IgD-negative memory B cell (primary cell): Measurements from ENCODE around the gene HYAL3. TPM values are rescaled to one million over a fixed set of nuclear protein-coding genes. Genes with fewer than 3 reads are reported as not detected.
A peak's percentile ranks its signal among the peaks of the same experiment; 100 is the strongest.

ENCODE experiments used
- H3K27ac Mint-ChIP-seq, 3 donors: one replicate each; pipeline ENCODE4 v1.8.0; 2020 to 2022; ENCODE audit warnings: mild to moderate bottlenecking in 3 of 3, mixed read lengths in 3 of 3, moderate library complexity in 1 of 3
- H3K27me3 Mint-ChIP-seq: one replicate; pipeline ENCODE4 v1.8.0; 2021; ENCODE audit warnings: mixed read lengths
- H3K36me3 Mint-ChIP-seq: one replicate; pipeline ENCODE4 v1.8.0; 2020; ENCODE audit warnings: mild to moderate bottlenecking, mixed read lengths
- H3K4me1 Mint-ChIP-seq, 3 donors: one replicate each; pipeline ENCODE4 v1.8.0; 2020 to 2022; ENCODE audit warnings: mixed read lengths in 3 of 3, mild to moderate bottlenecking in 1 of 3
- H3K4me3 Mint-ChIP-seq, 4 donors: one replicate each; pipeline ENCODE4 v1.8.0; 2020 to 2022; ENCODE audit warnings: mild to moderate bottlenecking in 4 of 4, mixed read lengths in 4 of 4, moderate library complexity in 3 of 4
- H3K9me3 Mint-ChIP-seq, 3 donors: one replicate each; pipeline ENCODE4 v1.8.0; 2020 to 2021; ENCODE audit warnings: mixed read lengths in 3 of 3, mild to moderate bottlenecking in 1 of 3
- polyA plus RNA-seq: library from polyadenylated mRNA; unstranded; fragments of 300-500 nt; fragmentation: Illumina TruSeq; gene quantifications from one replicate; pipeline ENCODE4 v1.2.3, GENCODE V29; 2021

HYAL3 gene
- polyA plus RNA-seq, 1 donor from 2014 or later: 5.3 TPM

DNA sequence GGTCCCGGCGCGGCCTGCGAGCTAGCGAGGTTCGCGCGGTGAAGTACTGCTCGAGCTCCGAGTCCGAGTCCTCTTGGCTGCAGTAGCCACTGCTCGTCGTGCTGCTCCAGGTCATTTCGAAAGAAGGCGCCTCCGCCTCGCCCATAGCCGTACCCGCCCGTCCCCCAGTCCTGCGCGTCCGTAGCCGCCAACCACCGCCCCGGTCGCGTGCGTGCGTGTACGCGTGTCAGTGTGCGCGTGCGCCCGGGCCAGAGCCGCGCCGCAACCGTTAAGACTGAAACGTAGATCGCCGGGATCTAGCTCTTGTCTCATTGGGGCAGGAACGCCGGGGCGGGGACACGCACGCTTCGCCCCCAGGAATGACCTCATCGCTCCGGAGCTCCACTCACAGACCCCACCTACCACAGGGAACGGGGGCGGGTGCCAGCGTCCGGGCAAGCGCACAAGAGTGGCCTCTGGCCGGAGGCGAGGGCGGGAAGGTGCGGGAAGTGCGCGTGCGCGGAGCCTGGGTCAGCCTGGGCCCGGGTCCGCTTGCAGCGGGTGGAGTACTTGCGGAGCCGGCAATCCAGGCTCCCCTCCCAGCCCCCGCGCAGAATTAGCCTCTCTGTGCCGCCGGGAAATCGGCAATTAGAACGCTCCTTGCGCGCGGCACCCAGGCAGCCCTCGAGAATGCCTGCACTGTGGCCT is 38.1 kb upstream of the HYAL3 start:
- H3K27ac Mint-ChIP-seq: peak overlapping the region; percentile 91 to 98 (median 97)
- no peaks in the 10 kb centered on the region for H3K27me3 Mint-ChIP-seq
- no peaks in the 10 kb centered on the region for H3K9me3 Mint-ChIP-seq
- peaks cover 2% of the 10 kb centered on the region for H3K36me3 Mint-ChIP-seq
- H3K4me1 Mint-ChIP-seq: peaks cover 20 to 38% (median 28%) of the 10 kb centered on the region in 3 donors
- peak overlapping the region; percentile 88 to 99 (median 92) for H3K4me3 Mint-ChIP-seq

DNA sequence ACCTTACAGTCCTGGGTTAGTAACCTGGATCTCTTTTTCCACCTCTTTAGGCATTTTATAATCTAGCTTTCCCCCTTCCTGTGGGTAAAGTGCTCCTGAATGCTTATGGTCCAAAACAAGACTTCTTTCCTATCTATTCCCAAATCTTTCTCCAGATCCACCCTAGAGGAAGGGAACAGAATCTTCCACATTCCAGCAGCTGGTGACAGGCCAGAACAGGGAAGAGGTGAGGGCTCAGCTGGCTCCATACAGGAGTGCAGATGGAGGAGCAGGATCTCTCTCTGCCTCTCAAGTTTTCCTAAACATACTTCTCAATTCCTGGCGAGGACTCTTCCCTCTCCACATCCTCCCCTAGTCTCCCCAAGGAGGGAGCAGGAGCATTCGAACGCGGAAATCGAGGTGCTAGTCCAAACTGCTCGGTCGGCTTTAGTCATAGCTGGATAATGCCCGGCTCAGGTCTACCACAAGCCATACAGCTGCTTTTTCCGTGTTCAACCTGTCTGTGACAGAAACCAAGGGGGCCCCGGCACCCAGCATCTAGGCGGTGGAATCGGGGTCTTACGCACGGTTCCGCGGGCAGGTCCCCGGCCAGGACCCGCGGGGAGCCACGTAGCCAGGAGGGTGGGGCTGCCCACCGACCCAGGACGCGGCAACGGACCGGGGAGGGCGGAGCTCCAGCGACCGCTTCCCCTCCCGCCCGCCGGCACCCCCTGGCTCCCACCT is 37.4 kb upstream of the HYAL3 start:
- Mint-ChIP-seq H3K27me3 (no peaks in the 10 kb centered on the region), H3K27ac (peak overlapping the region; percentile 91 to 98 (median 97))

DNA sequence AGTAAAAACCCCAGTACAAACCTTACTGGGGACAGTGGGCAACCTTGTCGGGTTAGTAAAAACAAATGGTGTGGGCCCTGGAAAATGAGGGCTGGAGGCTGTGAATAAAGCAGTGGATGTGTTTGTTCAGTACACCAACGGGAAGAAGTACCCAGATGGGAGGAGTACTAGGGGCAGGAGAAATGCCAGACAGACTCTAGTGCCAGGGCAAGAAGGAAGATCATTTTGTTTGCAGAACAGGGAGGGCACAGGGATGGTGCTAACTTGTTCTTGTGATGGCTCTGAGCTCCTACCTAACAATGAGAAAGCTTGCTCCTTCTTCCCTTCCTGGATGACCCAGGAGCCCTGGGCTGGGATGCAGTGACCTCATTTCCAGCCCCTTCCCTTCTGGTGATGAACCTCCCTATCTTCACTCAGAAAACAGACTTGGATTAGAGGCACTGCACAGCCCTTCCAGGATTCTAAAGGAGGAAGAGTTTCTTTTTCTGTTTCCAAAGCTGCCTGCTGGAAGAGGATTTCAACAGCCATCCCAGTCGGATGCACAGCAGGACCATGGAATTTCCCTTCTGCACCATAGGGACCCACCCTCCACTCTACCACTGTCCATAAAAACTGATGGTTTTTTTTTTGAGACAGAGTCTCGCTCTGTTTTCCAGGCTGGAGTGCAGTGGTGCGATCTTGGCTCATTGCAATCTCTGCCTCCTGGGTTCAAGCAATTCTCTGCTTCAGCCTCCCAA is 35.3 kb upstream of the HYAL3 start:
- no peaks in the 10 kb centered on the region for H3K27me3 Mint-ChIP-seq
- H3K4me1 Mint-ChIP-seq: peaks cover 14 to 36% (median 21%) of the 10 kb centered on the region in 3 donors
- H3K9me3 Mint-ChIP-seq: no peaks in the 10 kb centered on the region
- peak overlapping the region; percentile 63 to 77 (median 65) for H3K27ac Mint-ChIP-seq
- H3K4me3 Mint-ChIP-seq: peak overlapping the region in 1 of 4 donors; percentile 73
- peaks cover 2% of the 10 kb centered on the region for H3K36me3 Mint-ChIP-seq

More for the DNA sequence above, 37.4 kb upstream of the HYAL3 start:
- peaks cover 20 to 38% (median 28%) of the 10 kb centered on the region in 3 donors for H3K4me1 Mint-ChIP-seq
- H3K4me3 Mint-ChIP-seq: peak overlapping the region; percentile 88 to 99 (median 94)
- peaks cover 2% of the 10 kb centered on the region for H3K36me3 Mint-ChIP-seq
- no peaks in the 10 kb centered on the region for H3K9me3 Mint-ChIP-seq

DNA sequence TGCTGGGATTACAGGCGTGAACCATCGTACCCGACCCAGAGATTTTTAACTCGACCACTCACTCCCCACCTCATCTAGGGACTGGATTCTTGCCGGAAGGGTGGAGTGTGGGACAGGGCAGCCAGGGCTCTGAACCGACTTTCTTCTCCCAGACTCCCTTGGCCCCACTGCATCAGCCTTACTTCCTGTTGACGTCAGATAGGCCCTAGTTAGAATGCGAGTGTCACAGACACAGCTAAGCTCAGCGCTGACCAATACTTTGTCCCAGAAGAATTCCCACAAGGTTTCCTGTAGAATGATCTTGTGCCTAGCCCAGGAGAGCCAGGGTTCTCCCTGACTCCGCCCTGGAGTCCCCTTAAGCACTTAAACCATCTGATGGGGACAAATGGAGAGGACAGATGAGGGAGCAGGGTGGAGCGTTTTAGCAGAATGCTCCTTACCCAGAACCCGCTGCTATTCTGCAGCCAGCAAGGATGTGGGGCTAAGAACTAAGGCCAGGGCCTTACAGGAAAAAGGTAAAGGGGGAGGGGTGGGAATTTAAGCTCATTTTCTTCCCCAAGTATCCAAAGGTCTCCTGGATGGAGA is 34.6 kb upstream of the HYAL3 start:
- Mint-ChIP-seq H3K27me3 (no peaks in the 10 kb centered on the region), H3K27ac (peak overlapping the region; percentile 16 to 77 (median 65)), H3K9me3 (no peaks in the 10 kb centered on the region), H3K4me3 (peak overlapping the region in 2 of 4 donors; percentile 50 to 73), H3K4me1 (peaks cover 10 to 33% (median 17%) of the 10 kb centered on the region in 3 donors), H3K36me3 (peaks cover 2% of the 10 kb centered on the region)

DNA sequence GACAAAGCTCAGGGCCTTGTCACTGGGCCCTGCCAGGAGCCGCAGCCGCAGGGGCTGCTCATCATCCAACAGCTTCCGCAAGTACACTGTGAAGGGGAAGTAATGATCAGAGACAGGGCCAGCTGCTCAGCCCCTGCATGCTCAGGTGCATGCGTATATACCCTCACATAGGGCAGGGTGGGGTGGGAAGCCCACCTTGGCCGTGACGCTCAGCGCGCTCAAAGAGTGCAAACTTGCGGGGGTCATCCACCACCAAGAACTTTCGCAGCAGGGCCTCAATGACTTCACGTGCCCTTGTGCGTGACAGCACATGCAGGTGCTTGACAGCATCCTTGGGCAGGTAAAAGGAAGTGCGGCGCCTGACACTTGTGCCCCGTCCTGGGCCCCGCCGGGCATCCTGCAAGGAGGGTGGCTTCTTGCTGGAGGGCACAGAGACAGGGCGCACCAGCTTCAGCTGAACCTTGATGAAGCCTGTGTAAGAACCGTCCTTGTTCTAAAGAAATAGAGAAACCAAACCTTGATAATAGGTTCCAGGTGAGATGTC is 32.2 kb upstream of the HYAL3 start:
- H3K27me3 Mint-ChIP-seq: no peaks in the 10 kb centered on the region
- no peaks in the 10 kb centered on the region for H3K9me3 Mint-ChIP-seq
- H3K27ac Mint-ChIP-seq: no peak overlapping the region
- H3K4me1 Mint-ChIP-seq: peaks cover 16 to 27% (median 21%) of the 10 kb centered on the region in 3 donors
- peaks cover 2% of the 10 kb centered on the region for H3K36me3 Mint-ChIP-seq
- peak overlapping the region in 3 of 4 donors; percentile 4 to 69 (median 21) for H3K4me3 Mint-ChIP-seq

DNA sequence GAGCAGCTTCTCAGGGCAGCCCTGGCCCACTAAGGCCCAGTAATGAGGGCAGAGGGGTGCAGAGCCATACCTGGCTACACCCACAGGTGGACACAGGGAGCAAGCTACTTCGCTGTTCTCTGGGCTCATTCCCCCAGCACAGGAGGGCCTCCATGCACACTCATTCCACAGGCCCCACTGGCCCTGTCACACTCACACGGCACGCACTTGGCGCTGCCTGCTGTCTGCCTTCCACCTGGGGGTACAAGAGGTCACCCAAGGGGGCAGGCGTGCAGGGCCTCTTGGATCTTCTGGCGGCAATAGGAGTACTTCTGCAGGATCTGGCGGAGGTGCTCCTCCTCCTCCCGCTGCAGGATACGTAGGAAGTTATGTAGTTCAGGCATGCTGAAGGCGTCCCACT is 31.1 kb upstream of the HYAL3 start:
- Mint-ChIP-seq H3K27ac (peak overlapping the region in 1 of 3 donors; percentile 82), H3K9me3 (no peaks in the 10 kb centered on the region), H3K4me1 (peaks cover 15 to 17% (median 17%) of the 10 kb centered on the region in 3 donors), H3K4me3 (peak overlapping the region in 2 of 4 donors; percentile 28 to 69), H3K36me3 (peaks cover 2% of the 10 kb centered on the region), H3K27me3 (no peaks in the 10 kb centered on the region)

DNA sequence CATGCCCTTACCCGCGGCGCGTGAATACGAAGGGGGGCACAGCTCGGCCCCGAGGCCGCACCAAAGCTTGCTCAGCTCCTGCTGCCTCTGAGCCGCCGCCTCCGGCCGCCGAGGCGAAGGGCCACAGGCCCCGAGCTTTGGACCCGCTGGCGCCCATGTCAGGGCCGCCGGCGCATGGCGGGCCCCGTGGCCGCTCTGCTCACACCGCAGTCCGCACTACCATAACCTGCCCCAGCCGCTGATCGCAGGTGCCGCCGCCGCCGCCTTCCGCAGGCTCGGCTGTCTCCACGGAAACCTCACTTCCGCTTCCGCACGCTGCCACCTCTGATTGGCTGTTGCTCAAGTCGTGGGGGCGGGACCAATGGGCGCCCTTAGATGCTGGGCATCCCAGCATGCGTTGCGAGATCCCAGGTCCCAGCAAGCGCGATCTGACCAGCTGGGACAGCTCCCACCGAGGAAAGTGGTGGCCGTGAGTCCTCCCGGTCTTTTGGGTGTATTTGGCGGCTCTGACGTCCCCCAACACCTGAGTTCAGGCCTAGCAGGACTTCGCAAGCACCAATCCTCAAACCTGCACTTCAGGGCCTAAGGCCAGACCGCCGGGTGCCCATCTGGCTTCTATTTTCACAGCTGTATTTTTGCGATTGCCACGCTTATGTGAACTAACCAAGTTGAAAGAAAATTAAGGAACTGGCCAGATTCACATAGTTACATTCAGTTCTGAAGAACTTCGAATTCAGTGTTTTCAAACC is 28.9 kb upstream of the HYAL3 start, which contains the start of gene TUSC2:
TUSC2 (minus strand) TSS at position 281 of the 749 bp plus-strand sequence; CDS start at position 157, 124 bp downstream.
- H3K4me3 Mint-ChIP-seq: peak within 1 kb of the TSS; percentile 90 to 96 (median 92)
- peak within 1 kb of the TSS; percentile 94 to 98 (median 96) for H3K27ac Mint-ChIP-seq
- H3K27me3 Mint-ChIP-seq: no peaks in the 10 kb centered on the region
- H3K4me1 Mint-ChIP-seq: peaks cover 6 to 19% (median 17%) of the 10 kb centered on the region in 3 donors
- no peaks in the 10 kb centered on the region for H3K36me3 Mint-ChIP-seq
- no peaks in the 10 kb centered on the region for H3K9me3 Mint-ChIP-seq

DNA sequence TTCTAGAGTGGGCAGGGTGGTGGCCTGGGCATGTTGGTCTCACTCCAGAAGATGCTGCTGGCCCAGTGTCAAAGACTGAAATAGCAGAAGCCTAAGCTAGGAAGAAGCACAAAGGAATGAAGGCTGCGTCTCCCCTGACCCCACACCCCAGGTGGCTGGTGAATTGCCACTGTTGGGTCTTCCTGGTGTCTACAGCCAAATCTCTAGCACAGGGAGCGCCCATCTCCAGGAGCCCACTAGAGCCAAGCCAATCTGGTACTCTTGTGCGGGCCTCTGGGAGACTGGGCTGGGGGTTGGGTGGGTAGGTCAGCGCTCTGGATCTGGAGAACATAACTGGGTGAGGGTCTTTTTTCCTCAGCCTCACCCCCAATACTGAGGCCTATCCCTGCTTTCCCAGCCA is 27.9 kb upstream of the HYAL3 start:
- peak overlapping the region; percentile 90 to 96 (median 92) for H3K4me3 Mint-ChIP-seq
- no peaks in the 10 kb centered on the region for H3K9me3 Mint-ChIP-seq
- H3K36me3 Mint-ChIP-seq: no peaks in the 10 kb centered on the region
- peaks cover 11 to 19% (median 17%) of the 10 kb centered on the region in 3 donors for H3K4me1 Mint-ChIP-seq
- H3K27ac Mint-ChIP-seq: peak overlapping the region in 2 of 3 donors; percentile 71 to 96
- no peaks in the 10 kb centered on the region for H3K27me3 Mint-ChIP-seq

DNA sequence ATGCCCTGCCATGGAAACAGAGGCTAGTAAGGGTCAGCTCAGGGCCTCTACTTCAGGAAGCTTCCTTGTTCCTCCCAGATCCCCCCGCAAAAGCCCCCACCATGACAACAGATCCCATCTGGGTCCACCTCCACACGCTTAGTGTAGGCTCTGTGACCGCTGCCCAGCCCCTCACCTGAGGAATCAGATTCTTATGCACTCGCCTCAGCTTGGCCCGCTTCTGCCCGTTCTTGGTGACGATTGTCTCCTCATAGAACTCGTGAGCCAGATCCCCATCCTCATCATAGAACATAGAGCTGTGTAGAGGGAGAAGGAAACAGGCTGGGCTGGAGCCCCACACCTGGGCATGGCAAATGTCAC is 27.0 kb upstream of the HYAL3 start:
- peaks cover 11 to 19% (median 17%) of the 10 kb centered on the region in 3 donors for H3K4me1 Mint-ChIP-seq
- no peaks in the 10 kb centered on the region for H3K9me3 Mint-ChIP-seq
- H3K27ac Mint-ChIP-seq: no peak overlapping the region
- peak overlapping the region in 2 of 4 donors; percentile 81 to 92 for H3K4me3 Mint-ChIP-seq
- no peaks in the 10 kb centered on the region for H3K27me3 Mint-ChIP-seq
- H3K36me3 Mint-ChIP-seq: no peaks in the 10 kb centered on the region

DNA sequence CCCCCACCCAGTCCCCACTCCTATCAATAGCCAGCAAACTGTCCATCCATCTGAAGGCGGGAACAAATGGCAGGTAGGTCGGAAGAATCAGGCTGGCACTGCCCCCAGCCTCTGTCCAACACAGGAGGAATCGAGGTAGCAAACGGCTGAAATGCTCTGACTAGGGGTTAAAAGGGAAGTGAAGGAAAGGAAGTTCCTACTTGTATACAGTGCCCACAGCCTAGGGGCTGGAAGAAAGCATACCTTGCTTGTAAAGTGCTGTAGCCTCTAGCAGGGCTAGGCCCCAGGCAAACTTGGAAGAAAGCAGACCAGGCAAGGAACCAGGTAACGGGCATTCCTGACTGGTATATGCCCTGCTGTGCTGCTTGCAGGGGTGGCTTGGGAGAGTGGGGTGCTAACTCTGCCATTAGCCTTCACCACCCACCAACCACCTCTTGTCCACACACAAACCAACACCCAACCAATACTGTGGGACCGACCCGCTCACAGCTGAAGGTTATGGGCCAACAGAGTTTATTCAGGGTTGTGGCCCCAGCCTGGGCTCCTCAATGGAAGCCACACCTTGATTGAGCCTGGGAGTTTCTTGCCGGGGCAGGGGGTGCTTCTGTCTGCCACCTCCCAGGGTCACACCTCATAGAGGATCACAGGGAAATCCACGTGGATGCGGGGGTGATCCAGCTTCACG is 26.4 kb upstream of the HYAL3 start:
- Mint-ChIP-seq H3K27me3 (no peaks in the 10 kb centered on the region), H3K36me3 (no peaks in the 10 kb centered on the region), H3K9me3 (no peaks in the 10 kb centered on the region), H3K4me1 (peaks cover 11 to 19% (median 19%) of the 10 kb centered on the region in 3 donors), H3K27ac (no peak overlapping the region), H3K4me3 (peak overlapping the region in 2 of 4 donors; percentile 41 to 92)

DNA sequence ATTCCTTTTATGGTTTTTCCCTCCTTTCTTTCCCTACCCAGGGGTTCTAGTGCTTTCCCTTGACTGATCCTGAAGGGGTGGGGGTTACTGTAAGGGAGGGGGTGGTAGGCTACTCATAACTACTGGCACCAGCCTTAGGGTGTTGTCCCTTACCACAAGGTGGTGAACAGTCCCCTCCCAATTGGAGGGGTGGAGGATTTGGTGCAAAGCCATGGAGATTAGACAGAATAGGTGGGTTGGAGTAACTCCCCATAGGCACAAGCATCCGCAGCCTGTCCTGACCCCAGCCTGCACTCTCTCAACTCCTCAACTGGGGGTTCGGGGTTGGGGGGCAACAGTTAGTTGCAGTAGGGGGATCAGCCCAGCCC is 25.9 kb upstream of the HYAL3 start:
- Mint-ChIP-seq H3K9me3 (no peaks in the 10 kb centered on the region), H3K4me1 (peaks cover 14 to 23% (median 22%) of the 10 kb centered on the region in 3 donors), H3K36me3 (no peaks in the 10 kb centered on the region), H3K27me3 (no peaks in the 10 kb centered on the region), H3K27ac (peak overlapping the region in 1 of 3 donors; percentile 86), H3K4me3 (peak overlapping the region in 2 of 4 donors; percentile 27 to 92)

DNA sequence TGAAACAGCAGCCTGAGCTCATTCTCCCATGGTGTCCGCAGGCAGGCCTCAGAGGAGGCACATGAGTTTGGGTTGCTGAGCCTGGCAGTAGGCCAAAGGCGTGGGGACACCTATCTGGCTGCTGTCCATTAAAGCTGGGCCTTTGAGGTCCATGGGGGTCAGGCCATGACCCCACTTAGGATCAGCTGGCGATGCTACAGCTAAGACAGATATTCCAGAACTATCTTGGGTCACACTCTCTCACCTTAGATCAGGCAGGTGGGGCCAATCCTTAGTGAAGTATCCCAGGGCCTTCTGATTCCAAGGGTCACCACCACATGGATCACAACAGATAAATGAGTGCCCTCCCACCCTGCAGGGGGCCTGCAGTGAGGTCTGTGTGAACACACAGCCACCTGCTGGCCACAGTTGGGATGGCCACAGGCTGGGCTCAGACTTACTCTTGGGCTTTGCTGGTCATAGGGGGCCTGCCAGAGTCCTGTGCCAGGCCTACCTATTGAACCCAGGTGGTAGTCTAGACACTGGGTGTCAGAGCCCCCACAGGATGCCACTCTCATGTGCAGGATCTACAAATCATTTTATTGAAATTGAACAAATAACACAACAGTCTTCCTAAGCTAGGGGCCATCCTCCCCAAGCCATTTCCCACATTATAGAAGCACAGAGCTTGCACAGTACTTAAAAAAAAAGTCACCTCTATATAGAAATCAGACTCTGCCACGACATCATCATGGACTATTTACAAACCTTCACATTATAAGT is 25.3 kb upstream of the HYAL3 start:
- H3K4me3 Mint-ChIP-seq: peak overlapping the region in 3 of 4 donors; percentile 3 to 92 (median 27)
- H3K27ac Mint-ChIP-seq: peak overlapping the region in 2 of 3 donors; percentile 63 to 86
- H3K36me3 Mint-ChIP-seq: no peaks in the 10 kb centered on the region
- H3K9me3 Mint-ChIP-seq: no peaks in the 10 kb centered on the region
- peaks cover 17 to 27% (median 26%) of the 10 kb centered on the region in 3 donors for H3K4me1 Mint-ChIP-seq
- no peaks in the 10 kb centered on the region for H3K27me3 Mint-ChIP-seq
